GM12891 (cell line): ENCODE data around the gene ZNF146.

ENCODE experiments used
- POLR2A ChIP-seq: IDR thresholded peaks from 2 replicates; pipeline ENCODE4 v1.6.1; 2011; ENCODE audit warnings: low read depth, low read length, control low read depth
- POLR2AphosphoS5 ChIP-seq: IDR thresholded peaks from 2 replicates; pipeline ENCODE4 v1.6.1; 2011; ENCODE audit warnings: low read depth, low read length, control low read depth
- TAF1 ChIP-seq: IDR thresholded peaks from 2 replicates; pipeline ENCODE4 v1.6.1; 2011; ENCODE audit warnings: low read depth, low read length, control low read depth

DNA sequence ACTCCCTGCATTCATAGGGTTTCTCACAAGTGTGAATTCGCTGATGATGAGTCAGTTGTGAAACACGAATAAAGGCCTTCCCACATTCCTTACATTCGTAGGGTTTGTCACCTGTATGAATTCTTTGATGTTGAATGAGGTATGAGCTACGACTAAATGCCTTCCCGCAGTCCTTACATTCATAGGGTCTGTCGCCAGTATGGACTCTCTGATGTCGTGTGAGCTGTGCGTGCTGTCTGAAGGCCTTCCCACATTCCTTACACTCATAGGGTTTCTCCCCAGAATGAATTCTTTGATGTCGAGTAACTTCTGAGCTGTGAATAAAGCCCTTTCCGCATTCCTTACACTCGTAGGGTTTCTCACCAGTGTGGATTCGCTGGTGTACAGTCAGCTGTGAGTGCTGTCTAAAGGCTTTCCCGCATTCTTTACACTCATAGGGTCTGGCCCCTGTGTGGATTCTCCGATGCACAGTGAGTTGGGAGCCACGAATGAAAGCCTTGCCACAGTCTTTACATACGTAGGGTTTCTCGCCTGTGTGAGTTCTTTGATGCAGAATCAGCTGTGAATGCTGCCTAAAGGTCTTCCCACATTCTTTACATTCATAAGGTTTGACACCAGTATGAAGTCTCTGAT lies 32.2 kb upstream of the ZNF146 start:
- no peak for TF ChIP-seq POLR2AphosphoS5
- TF ChIP-seq TAF1 = no peak
- no peak for TF ChIP-seq POLR2A
